OCI-LY3 (cell line): ENCODE results near the gene CFAP99.
"Not testable (repeated sequence)": the region's sequence is repeated elsewhere in the genome, so short reads cannot be mapped to it uniquely, and the experiment has no call there.

ENCODE experiments used
- EZH2phosphoT487 ChIP-seq: fragments of 200-600 bp; shearing (Covaris generic); IDR thresholded peaks from 2 replicates; pipeline ENCODE4 v1.6.1; 2018; ENCODE audit warnings: antibody characterized with exemption, mixed run types, low read depth
- TF ChIP-seq, protein P1 (sequence below): fragments of 200-600, 300-600 bp; sonication (generic); IDR thresholded peaks from 2 replicates; pipeline ENCODE4 v1.5.1; 2014; ENCODE audit warnings: antibody characterized with exemption, low read length, low read depth

- TF ChIP-seq, protein P1, sequence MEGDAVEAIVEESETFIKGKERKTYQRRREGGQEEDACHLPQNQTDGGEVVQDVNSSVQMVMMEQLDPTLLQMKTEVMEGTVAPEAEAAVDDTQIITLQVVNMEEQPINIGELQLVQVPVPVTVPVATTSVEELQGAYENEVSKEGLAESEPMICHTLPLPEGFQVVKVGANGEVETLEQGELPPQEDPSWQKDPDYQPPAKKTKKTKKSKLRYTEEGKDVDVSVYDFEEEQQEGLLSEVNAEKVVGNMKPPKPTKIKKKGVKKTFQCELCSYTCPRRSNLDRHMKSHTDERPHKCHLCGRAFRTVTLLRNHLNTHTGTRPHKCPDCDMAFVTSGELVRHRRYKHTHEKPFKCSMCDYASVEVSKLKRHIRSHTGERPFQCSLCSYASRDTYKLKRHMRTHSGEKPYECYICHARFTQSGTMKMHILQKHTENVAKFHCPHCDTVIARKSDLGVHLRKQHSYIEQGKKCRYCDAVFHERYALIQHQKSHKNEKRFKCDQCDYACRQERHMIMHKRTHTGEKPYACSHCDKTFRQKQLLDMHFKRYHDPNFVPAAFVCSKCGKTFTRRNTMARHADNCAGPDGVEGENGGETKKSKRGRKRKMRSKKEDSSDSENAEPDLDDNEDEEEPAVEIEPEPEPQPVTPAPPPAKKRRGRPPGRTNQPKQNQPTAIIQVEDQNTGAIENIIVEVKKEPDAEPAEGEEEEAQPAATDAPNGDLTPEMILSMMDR: not testable (repeated sequence)
- not testable (repeated sequence) for TF ChIP-seq EZH2phosphoT487
Measured at GRCh38 chr4:2383220-2383631, 35.5 kb upstream of the CFAP99 start.
